C4-2B (cell line): ENCODE results near the gene PTPRD.

Source experiments
- CTCF ChIP-seq: fragments of 450-650 bp; conservative IDR thresholded peaks from 2 replicates; pipeline ENCODE4 v1.5.1; 2017; ENCODE audit warnings: mild to moderate bottlenecking
- ZFX ChIP-seq: fragments of 450-650 bp; IDR thresholded peaks from 2 replicates; pipeline ENCODE4 v1.6.1; 2017

- TF ChIP-seq CTCF = no peak
- no peak for TF ChIP-seq ZFX
Observed at GRCh38 chr9:9299134-9299533, 1313.7 kb downstream of the PTPRD start.
